ENCODE measurements around the gene ERICH6.

DNA sequence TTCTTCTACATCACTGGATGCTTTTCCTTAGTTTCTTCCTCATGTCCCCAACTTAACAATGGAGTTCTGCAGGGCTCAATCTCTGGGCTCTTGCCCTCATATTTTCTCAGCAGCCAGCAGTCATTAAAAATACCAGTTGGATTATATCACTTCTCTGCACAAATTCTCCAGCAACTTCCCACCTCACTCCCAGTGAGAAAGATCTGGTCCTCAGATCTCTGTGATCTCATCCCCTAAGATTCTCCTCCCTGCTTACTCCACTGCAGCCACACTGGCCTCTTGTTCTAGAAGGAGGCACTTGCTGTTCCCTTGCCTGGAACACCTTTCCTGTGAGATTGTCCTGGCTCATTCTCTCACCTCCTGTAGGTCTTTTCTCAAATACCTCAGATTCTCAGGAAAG lies 6.1 kb downstream of the ERICH6 start:
- TF ChIP-seq EP300 (IDR thresholded peaks at IDR 0.05), result no peak
- no peak for TF ChIP-seq POLR2AphosphoS5 (IDR thresholded peaks at IDR 0.05)
- TF ChIP-seq, protein P1, sequence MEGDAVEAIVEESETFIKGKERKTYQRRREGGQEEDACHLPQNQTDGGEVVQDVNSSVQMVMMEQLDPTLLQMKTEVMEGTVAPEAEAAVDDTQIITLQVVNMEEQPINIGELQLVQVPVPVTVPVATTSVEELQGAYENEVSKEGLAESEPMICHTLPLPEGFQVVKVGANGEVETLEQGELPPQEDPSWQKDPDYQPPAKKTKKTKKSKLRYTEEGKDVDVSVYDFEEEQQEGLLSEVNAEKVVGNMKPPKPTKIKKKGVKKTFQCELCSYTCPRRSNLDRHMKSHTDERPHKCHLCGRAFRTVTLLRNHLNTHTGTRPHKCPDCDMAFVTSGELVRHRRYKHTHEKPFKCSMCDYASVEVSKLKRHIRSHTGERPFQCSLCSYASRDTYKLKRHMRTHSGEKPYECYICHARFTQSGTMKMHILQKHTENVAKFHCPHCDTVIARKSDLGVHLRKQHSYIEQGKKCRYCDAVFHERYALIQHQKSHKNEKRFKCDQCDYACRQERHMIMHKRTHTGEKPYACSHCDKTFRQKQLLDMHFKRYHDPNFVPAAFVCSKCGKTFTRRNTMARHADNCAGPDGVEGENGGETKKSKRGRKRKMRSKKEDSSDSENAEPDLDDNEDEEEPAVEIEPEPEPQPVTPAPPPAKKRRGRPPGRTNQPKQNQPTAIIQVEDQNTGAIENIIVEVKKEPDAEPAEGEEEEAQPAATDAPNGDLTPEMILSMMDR (IDR thresholded peaks at IDR 0.05), result no peak
- TF ChIP-seq POLR2A (IDR thresholded peaks at IDR 0.05), result no peak
